OCI-LY7 (cell line): Measurements from ENCODE around the gene MAP3K1. TPM values are rescaled to one million over a fixed set of nuclear protein-coding genes. Genes with fewer than 3 reads are reported as not detected.

ENCODE experiments used
- BruUV-seq: library from RNA; stranded (reverse); fragments of 400-500 nt; replicated peaks from 2 replicates; lab custom pipeline; 2021; lab: Mats Ljungman, UMichigan
- CTCF ChIA-PET: fragments of 300-600 bp; sonication (Branson Sonifier 250); formaldehyde crosslinking; loops from one replicate; lab custom pipeline; 2022; ENCODE audit warnings: antibody characterized with exemption; ENCODE audit not compliant: unreplicated experiment; lab: Charles Lee
- POLR2A ChIA-PET: fragments of 300-600 bp; sonication (Branson Sonifier 250); formaldehyde crosslinking; loops from one replicate; lab custom pipeline; 2022; ENCODE audit warnings: antibody characterized with exemption; lab: Charles Lee
- DNase-seq: peaks from one replicate; pipeline ENCODE4 v3.0.0-alpha.2; 2015; ENCODE audit warnings: low spot score
- H2AFZ ChIP-seq: fragments of 200-600 bp; sonication (generic), shearing (Covaris generic); 2 replicates; pipeline ENCODE4 v1.6.1; 2014; ENCODE audit warnings: mild to moderate bottlenecking, antibody characterized with exemption, low read length, moderate library complexity
- H3K27ac ChIP-seq: fragments of 200-600 bp; sonication (generic); 2 replicates; pipeline ENCODE4 v1.5.1; 2014; ENCODE audit warnings: mixed run types, low read depth, mild to moderate bottlenecking, moderate library complexity, low read length, inconsistent platforms; ENCODE audit not compliant: poor library complexity, severe bottlenecking
- H3K36me3 ChIP-seq: fragments of 200-600 bp; sonication (generic); 2 replicates; pipeline ENCODE4 v1.6.1; 2014; ENCODE audit warnings: mild to moderate bottlenecking, antibody characterized with exemption, low read length, moderate library complexity, mixed read lengths; ENCODE audit not compliant: insufficient read depth
- H3K4me1 ChIP-seq: fragments of 200-600 bp; sonication (generic); 2 replicates; pipeline ENCODE4 v1.5.1; 2014; ENCODE audit warnings: mild to moderate bottlenecking, low read length; ENCODE audit not compliant: insufficient read depth, poor library complexity, severe bottlenecking
- H3K4me2 ChIP-seq: fragments of 200-600 bp; sonication (generic); 2 replicates; pipeline ENCODE4 v1.6.1; 2014; ENCODE audit warnings: mild to moderate bottlenecking, low read length
- H3K4me3 ChIP-seq: fragments of 200-600 bp; sonication (generic); 2 replicates; pipeline ENCODE4 v1.5.1; 2014; ENCODE audit warnings: mild to moderate bottlenecking, low read depth, low read length; ENCODE audit not compliant: poor library complexity, severe bottlenecking
- H3K79me2 ChIP-seq: fragments of 200-600 bp; sonication (generic); 2 replicates; pipeline ENCODE4 v1.6.1; 2016; ENCODE audit warnings: low read depth, mild to moderate bottlenecking, low read length, moderate library complexity, mixed read lengths; ENCODE audit not compliant: insufficient read depth
- H3K9me2 ChIP-seq: fragments of 200-600 bp; sonication (generic); 2 replicates; pipeline ENCODE4 v1.6.1; 2016; ENCODE audit warnings: mild to moderate bottlenecking, low read length, mixed read lengths; ENCODE audit not compliant: insufficient read depth
- H3K9me3 ChIP-seq: fragments of 200-600 bp; sonication (generic); 2 replicates; pipeline ENCODE4 v1.6.1; 2014; ENCODE audit warnings: mild to moderate bottlenecking, mixed run types, low read length, mixed read lengths
- H4K20me1 ChIP-seq: fragments of 200-600 bp; sonication (generic); 2 replicates; pipeline ENCODE4 v1.6.1; 2014; ENCODE audit warnings: mild to moderate bottlenecking, antibody characterized with exemption, low read length, moderate library complexity, mixed read lengths; ENCODE audit not compliant: insufficient read depth
- EZH2phosphoT487 ChIP-seq: fragments of 200-600 bp; sonication (generic); IDR thresholded peaks from 2 replicates; pipeline ENCODE4 v1.6.1; 2018; ENCODE audit warnings: low read depth, borderline replicate concordance, mild to moderate bottlenecking, mixed run types, antibody characterized with exemption, low read length, moderate library complexity, mixed read lengths
- intact Hi-C: fragments of 100-400 bp; cut with micrococcal nuclease; formaldehyde crosslinking; loops from one replicate; pipeline ENCODE4 v1.10.0; 2022; ENCODE audit not compliant: unreplicated experiment
- total RNA-seq, 2 experiments: library from RNA; depleted of rRNA in 1 of 2; stranded (reverse); fragments of >200 nt in 1 of 2; shearing (Covaris generic) in 1 of 2; gene quantifications; 2 replicates each; pipeline ENCODE4 v1.2.3, GENCODE V29; 2014 to 2022
- TF ChIP-seq, protein P1 (sequence below): fragments of 200-600 bp; sonication (generic); conservative IDR thresholded peaks from 2 replicates; pipeline ENCODE4 v1.5.1; 2014; ENCODE audit warnings: mild to moderate bottlenecking, antibody characterized with exemption, low read length, moderate library complexity, mixed read lengths

Gene MAP3K1
- total RNA-seq, 2 experiments from 2014 or later = 29.4 to 29.9 TPM

DNA sequence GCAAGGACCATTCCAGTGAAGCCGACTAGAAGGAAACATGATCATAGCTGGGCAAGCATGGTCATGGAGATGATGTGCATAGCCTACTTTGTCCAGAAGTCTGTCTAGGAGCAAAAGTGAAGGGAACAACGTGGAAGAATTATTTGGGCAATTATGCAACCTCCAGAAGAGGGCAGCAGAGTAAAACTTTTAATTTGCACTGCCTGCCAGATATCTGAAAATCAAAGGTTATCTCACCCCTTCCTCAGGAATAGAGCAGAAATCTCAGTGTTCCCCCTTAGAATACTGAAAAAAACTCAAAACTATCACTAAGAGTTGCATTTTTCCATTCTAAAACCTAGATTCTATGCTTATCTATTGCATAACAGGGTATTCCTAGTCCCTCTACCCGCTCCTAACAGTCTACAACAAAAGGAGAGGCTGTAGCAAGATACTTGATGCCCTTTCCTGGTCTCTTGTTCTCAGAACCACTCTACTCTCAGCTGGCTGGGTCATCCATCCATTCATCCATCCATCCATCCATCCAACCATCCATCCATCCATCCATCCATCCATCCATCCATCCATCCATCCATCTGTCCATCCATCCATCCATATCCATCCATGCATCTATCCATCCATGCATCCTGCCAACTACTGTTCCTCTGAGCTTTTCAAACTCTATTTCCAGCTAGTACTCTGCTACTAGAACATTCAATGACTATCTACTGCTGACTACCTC is 85.7 kb downstream of the MAP3K1 start:
- Histone ChIP-seq H3K4me1 (no peaks in the 10 kb centered on the region), H3K9me3 (no peaks in the 10 kb centered on the region), H4K20me1 (no peaks in the 10 kb centered on the region), H3K4me2 (no peak overlapping the region), H3K36me3 (peaks cover 10% of the 10 kb centered on the region), H3K79me2 (no peaks in the 10 kb centered on the region), H3K27ac (no peak overlapping the region), H2AFZ (no peak overlapping the region), H3K4me3 (no peak overlapping the region), H3K9me2 (no peaks in the 10 kb centered on the region)
- no TSS peak for BruUV-seq
- CTCF ChIA-PET = interaction anchor here (1.2 to 1.7 kb wide), 2 partner anchors 237 to 630 kb away, joined by 3 read pairs; no protein-coding TSS in a partner anchor
- TF ChIP-seq, protein P1, sequence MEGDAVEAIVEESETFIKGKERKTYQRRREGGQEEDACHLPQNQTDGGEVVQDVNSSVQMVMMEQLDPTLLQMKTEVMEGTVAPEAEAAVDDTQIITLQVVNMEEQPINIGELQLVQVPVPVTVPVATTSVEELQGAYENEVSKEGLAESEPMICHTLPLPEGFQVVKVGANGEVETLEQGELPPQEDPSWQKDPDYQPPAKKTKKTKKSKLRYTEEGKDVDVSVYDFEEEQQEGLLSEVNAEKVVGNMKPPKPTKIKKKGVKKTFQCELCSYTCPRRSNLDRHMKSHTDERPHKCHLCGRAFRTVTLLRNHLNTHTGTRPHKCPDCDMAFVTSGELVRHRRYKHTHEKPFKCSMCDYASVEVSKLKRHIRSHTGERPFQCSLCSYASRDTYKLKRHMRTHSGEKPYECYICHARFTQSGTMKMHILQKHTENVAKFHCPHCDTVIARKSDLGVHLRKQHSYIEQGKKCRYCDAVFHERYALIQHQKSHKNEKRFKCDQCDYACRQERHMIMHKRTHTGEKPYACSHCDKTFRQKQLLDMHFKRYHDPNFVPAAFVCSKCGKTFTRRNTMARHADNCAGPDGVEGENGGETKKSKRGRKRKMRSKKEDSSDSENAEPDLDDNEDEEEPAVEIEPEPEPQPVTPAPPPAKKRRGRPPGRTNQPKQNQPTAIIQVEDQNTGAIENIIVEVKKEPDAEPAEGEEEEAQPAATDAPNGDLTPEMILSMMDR = peak; percentile 88
- TF ChIP-seq EZH2phosphoT487 = no peak
- DNase-seq = peak; percentile 65
- POLR2A ChIA-PET = interaction anchor here (1.1 to 1.7 kb wide), 3 partner anchors 8 to 230 kb away, joined by 4 read pairs; no protein-coding TSS in a partner anchor
- intact Hi-C loops = loop anchor here (1.0 to 2.0 kb wide), 4 partner anchors 237 to 630 kb away; no protein-coding TSS in a partner anchor

- peak overlapping the region; percentile 77 for H3K27ac ChIP-seq
- peaks cover 3% of the 10 kb centered on the region; the same call in 1 of the 2 replicates for H3K36me3 ChIP-seq
- H3K79me2 ChIP-seq = no peaks in the 10 kb centered on the region
- H4K20me1 ChIP-seq = no peaks in the 10 kb centered on the region
- DNase-seq = no peak
- intact Hi-C loops = loop anchor here (1.0 to 2.0 kb wide), 4 partner anchors 43 to 264 kb away; partner anchors contain the start of gene MIER3
- POLR2A ChIA-PET = interaction anchor here (0.7 to 3.6 kb wide), 6 partner anchors 9 to 314 kb away, joined by 3 to 20 read pairs (median 4); no protein-coding TSS in a partner anchor
- H3K4me1 ChIP-seq = peaks cover 21% of the 10 kb centered on the region
- peak overlapping the region; percentile 92 for H2AFZ ChIP-seq
- H3K4me2 ChIP-seq = peak overlapping the region; percentile 82
- CTCF ChIA-PET = no interaction called here
- H3K9me3 ChIP-seq = no peaks in the 10 kb centered on the region
- H3K9me2 ChIP-seq = no peaks in the 10 kb centered on the region
- no peak for TF ChIP-seq EZH2phosphoT487
- TF ChIP-seq, protein P1 = no peak
- H3K4me3 ChIP-seq = peak overlapping the region; percentile 74
- BruUV-seq = TSS peak; percentile 86
Observed at GRCh38 chr5:56908942-56909293, 93.6 kb downstream of the MAP3K1 start.
